PFSK-1 (cell line): ENCODE measurements around the gene DIP2C.

Experiments
- FOXP2 ChIP-seq: optimal IDR thresholded peaks from 2 replicates; pipeline ENCODE3; 2011; ENCODE audit warnings: borderline replicate concordance, control low read depth, inconsistent platforms; ENCODE audit not compliant: insufficient read depth; ENCODE audit errors: extremely low read length, extremely low read depth
- POLR2AphosphoS5 ChIP-seq: IDR thresholded peaks from 2 replicates; pipeline ENCODE4 v1.6.1; 2012; ENCODE audit warnings: low read depth, mild to moderate bottlenecking, control low read depth, low read length, moderate library complexity
- SIN3A ChIP-seq: IDR thresholded peaks from 2 replicates; pipeline ENCODE4 v1.6.1; 2012; ENCODE audit warnings: mild to moderate bottlenecking, low read length, moderate library complexity, borderline replicate concordance; ENCODE audit not compliant: insufficient read depth
- TAF1 ChIP-seq: IDR thresholded peaks from 2 replicates; pipeline ENCODE4 v1.6.1; 2012; ENCODE audit warnings: low read length, control low read depth, borderline replicate concordance; ENCODE audit not compliant: insufficient read depth
- TF ChIP-seq, protein P1 (sequence below), 2 experiments: IDR thresholded peaks; 2 replicates each; pipeline versions ENCODE4 v1.6.1 to v1.8.0; 2011 to 2012; ENCODE audit warnings: low read depth in 2 of 2, low read length in 2 of 2, control low read depth in 1 of 2, inconsistent platforms in 1 of 2, mild to moderate bottlenecking in 1 of 2, moderate library complexity in 1 of 2; ENCODE audit not compliant: insufficient read depth in 1 of 2

The DIP2C gene

DNA sequence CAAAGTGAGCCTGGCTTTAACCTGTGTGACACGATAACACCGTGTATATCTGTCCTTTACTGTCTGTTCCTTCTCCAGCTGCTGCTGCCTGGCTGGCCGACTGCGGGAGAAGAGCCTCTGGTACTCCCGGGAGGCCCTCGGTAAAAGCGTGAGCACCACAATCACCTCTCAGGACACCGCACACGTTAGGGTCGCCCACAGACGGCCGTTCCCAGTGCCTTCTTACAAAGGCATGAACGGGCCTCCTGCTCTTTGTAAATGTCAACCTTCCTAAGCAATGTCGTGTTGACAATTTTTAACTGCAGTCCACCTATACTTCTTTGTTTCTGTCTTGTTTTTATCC is 177.6 kb downstream of the DIP2C start:
- TF ChIP-seq, protein P1, sequence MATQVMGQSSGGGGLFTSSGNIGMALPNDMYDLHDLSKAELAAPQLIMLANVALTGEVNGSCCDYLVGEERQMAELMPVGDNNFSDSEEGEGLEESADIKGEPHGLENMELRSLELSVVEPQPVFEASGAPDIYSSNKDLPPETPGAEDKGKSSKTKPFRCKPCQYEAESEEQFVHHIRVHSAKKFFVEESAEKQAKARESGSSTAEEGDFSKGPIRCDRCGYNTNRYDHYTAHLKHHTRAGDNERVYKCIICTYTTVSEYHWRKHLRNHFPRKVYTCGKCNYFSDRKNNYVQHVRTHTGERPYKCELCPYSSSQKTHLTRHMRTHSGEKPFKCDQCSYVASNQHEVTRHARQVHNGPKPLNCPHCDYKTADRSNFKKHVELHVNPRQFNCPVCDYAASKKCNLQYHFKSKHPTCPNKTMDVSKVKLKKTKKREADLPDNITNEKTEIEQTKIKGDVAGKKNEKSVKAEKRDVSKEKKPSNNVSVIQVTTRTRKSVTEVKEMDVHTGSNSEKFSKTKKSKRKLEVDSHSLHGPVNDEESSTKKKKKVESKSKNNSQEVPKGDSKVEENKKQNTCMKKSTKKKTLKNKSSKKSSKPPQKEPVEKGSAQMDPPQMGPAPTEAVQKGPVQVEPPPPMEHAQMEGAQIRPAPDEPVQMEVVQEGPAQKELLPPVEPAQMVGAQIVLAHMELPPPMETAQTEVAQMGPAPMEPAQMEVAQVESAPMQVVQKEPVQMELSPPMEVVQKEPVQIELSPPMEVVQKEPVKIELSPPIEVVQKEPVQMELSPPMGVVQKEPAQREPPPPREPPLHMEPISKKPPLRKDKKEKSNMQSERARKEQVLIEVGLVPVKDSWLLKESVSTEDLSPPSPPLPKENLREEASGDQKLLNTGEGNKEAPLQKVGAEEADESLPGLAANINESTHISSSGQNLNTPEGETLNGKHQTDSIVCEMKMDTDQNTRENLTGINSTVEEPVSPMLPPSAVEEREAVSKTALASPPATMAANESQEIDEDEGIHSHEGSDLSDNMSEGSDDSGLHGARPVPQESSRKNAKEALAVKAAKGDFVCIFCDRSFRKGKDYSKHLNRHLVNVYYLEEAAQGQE (IDR thresholded peaks at IDR 0.05; ENCODE audit: insufficient read depth in 1 of 2, low read depth in 2 of 2, low read length in 2 of 2): no peak
- TF ChIP-seq SIN3A (no peak), TAF1 (no peak), FOXP2 (no peak), POLR2AphosphoS5 (no peak)

DNA sequence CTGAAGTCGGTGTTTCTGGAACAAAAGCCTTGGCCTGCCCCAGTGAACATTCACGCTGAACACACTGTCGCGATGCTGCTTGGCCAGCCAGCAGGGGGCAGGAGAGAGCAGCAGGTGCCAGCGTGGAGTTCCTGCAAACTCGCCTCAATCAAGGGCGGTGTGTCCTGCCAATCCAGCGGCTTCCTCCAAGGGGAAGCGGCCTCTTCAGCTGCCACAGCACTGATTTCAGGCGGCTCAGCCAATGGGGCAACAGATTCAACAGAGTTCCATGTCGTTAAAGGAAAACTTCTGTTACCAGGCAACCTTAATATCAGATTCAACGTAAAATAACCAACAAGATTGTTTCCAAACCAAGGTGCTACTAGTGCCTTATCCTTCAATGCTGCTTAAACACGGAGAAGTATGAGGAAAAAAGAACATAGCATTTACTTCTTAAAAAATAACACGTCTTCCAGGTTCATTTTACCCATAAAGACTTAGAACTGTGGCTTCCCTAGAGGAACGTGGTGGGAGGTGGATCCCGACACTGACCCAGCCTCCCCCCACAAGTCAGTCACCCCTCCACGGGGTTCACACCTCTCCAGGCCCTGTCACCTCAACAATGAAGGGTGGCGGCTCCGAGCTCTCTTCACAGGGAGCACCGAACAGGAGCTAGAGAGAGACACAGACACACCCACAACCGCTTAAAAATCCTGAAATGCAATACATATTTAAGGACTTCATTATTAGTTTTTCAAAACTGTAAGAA is 178.2 kb downstream of the DIP2C start:
- no peak for TF ChIP-seq TAF1
- TF ChIP-seq FOXP2: peak; percentile 95

DNA sequence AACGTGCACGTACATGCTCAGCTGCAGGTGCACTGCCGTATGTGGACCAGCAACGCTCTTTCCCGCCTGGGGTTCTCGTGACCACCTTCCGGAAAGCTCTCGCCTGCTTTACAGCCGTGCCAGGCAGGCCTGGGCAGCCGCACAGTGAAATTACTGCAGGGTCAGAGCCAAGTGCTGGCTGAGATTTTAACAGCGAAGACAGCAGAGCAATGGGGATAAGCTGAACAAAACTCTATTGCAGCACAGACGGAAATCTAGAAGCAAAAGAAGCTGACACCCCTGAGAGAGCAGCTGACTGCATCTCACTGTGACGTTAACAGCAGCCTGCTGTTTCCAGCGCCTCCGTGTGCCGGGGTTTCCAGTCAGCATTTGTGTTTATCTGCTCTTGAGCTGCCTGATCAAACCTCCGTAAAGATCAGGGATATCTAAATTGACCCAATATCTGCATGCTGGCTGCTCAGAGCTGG is 179.0 kb downstream of the DIP2C start:
- no peak for TF ChIP-seq FOXP2
- TF ChIP-seq SIN3A: no peak
- TF ChIP-seq TAF1: no peak
- TF ChIP-seq, protein P1 (IDR thresholded peaks at IDR 0.05; ENCODE audit: insufficient read depth in 1 of 2, low read depth in 2 of 2, low read length in 2 of 2): no peak
- TF ChIP-seq POLR2AphosphoS5: no peak

DNA sequence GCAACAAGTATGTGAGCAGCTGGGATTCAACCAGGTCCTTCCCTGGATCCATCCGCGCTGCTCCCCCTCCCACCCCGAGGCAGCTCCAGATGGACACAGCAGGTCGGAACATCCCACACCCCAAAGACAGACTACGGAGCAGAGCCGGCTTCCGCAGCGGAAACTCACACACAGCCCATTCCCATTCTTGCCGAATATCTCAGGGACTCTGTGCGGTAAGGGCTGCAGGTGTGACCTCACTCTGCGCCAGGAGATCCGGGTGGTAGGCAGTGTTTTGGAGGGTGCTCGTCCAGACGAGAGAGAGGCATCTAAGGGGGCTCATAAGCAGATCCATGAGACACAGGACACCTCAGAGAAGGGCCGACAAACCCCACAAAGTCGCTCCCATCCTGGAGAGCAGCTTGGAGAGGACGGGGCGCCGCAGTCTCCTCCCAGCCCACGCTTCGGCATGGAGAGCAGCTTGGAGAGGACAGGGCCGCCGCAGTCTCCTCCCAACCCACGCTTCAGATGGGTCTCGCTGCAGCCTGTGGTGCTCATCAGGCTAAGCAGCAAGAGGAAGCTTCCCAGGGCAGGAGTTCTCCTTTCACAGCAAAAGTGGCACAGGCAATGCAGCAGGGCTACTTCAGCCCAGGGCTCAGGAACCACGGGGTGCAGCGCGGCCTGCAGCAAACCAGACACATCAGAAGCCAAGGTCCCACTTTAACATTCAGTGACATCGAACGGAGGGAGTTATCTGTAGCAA is 179.9 kb downstream of the DIP2C start:
- TF ChIP-seq FOXP2: no peak
- no peak for TF ChIP-seq TAF1
- no peak for TF ChIP-seq SIN3A
- no peak for TF ChIP-seq POLR2AphosphoS5
- TF ChIP-seq, protein P1 (IDR thresholded peaks at IDR 0.05; ENCODE audit: insufficient read depth in 1 of 2, low read depth in 2 of 2, low read length in 2 of 2): no peak

DNA sequence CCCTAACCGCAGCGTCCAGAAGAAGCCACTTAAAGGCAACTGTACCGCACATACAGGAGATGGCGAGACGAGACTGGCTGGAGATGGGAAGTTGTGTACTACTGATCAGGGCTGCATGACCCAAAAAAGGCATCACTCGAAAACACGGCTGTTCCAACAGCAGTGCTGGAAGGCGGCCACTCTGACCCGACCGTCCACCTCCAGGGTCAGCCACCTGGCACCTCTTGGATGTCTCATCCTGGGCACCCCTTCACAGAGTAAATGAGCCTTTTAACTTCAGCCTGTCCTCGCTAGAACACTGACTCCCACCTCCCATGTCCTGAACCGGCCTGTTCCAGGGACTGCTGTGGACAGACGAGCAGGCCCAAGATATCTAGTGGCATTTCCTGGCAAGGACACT is 180.7 kb downstream of the DIP2C start:
- TF ChIP-seq POLR2AphosphoS5 (no peak), SIN3A (no peak), FOXP2 (no peak), TAF1 (no peak)
- TF ChIP-seq, protein P1 (IDR thresholded peaks at IDR 0.05; ENCODE audit: insufficient read depth in 1 of 2, low read depth in 2 of 2, low read length in 2 of 2): no peak
